OCI-LY7 (cell line): ENCODE data around the gene GLP1R.

ENCODE experiments used
- CTCF ChIP-seq: fragments of 200-600 bp; sonication (generic); conservative IDR thresholded peaks from 2 replicates; pipeline ENCODE4 v1.5.1; 2014; ENCODE audit warnings: mild to moderate bottlenecking, antibody characterized with exemption, low read length, moderate library complexity, mixed read lengths
- EZH2phosphoT487 ChIP-seq: fragments of 200-600 bp; sonication (generic); IDR thresholded peaks from 2 replicates; pipeline ENCODE4 v1.6.1; 2018; ENCODE audit warnings: low read depth, borderline replicate concordance, mild to moderate bottlenecking, mixed run types, antibody characterized with exemption, low read length, moderate library complexity, mixed read lengths

GRCh38 chr6:39084506-39084905 lies 35.9 kb downstream of the GLP1R start:
- TF ChIP-seq CTCF (no peak), EZH2phosphoT487 (no peak)
